Stimulated activated CD8-positive, alpha-beta memory T cell treated with anti-CD3 and anti-CD28 coated beads, Interleukin-15, amount 100 ng/mL, for 4 hours (primary cell): ENCODE measurements around the gene CPNE5.

ENCODE experiments used
- DNase-seq, 2 donors: peaks; one replicate each; pipeline ENCODE4 v3.0.0-alpha.2; 2020; ENCODE audit warnings: low read depth in 2 of 2

Gene CPNE5

DNA sequence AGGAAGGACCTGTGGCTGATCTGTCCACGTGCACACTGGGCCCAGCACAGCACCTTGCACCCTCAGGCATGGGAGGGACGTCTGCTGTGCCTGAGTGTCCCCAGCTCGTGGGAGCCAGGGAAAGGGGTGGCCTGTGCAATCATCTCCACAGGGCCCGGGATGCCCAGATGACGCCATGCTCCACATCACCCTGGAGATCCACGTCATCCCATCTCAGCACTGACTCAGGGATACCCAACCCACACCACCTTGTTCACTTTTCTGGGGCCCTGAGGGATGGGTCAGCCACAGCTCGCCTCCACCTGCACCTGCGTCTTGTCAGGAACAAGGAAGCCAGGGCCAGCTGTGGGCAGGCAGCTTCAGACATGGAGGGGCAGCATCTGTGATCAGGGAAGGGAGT, 93.4 kb downstream of the CPNE5 start:
- no peak for DNase-seq

DNA sequence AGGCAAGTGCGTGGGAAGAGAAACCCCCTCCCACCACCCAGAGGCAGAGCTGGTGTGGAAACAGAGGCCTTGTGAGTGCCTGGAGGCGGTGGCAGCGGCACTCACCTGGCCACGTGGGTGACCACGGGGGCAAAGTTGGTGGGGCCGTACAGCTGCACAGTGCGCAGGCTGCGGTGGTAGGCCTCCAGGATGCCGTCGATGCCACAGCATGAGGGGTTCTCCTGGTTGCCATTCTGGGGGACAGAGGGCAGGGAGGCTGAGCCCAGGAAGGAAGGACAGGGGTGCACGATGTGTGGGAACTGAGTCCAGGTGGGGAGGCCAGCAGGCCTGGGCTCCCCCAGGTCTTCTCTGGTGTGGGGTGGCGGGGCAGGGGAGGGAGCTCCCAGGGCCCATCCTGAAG, 94.0 kb downstream of the CPNE5 start:
- no peak for DNase-seq

DNA sequence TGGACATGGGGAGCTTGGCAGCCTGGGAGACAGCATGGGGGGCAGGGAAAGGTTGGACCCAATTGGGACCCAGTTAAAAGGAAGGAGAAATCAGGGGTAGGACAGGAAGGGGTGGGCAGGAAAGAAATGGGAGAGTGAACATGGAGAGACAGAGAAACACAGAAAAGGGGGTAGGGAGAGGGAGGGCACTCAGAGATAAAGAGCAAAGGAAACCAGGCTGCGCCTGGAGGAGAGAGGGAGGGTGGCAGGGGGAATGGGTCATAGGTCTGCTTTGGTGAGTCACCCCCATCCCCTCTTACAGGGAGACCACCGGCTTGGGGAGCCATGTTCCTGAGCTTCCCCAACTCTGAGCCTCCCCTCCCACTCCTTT, 95.0 kb downstream of the CPNE5 start:
- DNase-seq, result no peak

DNA sequence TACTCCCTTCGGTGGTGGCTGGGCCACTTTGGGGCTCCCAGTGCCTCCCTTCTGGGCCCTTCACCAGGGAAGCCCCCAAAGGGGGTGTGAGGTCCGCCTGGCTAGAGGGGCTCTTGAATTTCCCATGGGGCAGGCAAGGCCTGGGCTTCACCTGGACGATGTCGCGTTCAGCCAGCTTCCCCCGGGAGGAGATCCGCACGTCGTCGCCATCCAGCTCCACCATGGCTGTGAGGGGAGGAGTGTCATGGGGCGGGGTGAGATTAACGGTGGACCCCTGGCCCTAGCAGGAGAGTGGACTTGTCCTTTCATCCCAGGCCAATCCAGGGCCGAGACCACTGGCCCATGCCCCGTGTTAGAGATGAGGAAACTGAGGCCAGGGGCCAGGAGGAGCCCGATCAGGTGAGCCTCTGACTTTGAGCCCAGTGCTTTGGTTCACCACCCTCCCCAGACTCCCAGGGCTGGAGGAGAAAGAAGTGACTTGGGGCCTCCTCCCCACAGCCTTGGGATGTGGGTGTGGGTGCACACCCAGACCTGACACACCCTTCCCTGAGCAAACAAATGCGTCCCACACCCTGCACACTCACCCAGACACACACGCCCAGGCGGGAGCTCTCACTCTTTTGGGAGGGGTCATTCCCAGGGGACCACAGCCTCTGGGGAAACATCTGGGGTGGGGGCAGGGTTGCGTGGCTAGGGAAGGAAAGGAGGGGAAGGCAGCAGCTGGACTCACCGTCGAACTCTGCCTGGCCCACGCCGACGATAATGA, 95.5 kb downstream of the CPNE5 start:
- DNase-seq, result no peak

DNA sequence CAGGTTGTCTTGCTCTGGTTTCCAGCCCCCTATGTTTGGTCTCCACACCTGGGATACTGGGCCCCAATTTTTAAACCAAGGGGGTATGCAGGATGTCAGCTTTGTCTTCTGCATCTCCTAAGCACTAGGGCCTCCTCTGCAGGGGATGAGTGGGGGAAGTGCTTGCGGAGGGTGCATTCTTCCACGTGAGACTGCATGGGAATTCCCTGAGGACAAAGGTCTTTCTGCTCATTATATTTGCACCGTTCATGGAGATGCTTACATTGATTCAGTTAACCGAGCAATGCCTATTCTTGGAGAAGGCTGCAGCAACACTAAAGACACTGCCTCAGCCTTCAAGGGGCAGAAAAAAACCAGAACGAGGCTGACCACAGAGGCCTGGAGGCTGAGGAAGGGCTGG, 96.2 kb downstream of the CPNE5 start:
- no peak for DNase-seq

DNA sequence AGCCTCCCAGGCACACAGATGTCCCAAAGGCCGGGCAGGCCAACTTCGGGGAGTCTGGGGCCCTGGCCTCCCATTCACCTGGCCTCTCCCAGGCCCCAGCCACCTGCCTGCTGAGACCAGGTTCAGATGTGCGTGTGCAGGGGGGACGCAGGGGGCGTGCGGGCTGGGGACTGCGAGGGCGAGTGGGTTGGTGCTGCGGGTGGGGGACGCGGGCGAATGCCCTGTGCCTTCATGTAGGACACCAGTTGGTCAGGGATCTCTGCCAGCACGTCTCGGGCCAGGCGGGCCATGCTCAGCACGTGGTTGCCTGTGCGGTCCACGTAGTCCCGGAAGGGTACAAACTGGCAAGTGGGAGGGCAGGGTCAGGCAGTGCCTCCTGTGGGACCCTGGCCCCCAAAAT, 97.1 kb downstream of the CPNE5 start:
- DNase-seq, result no peak

DNA sequence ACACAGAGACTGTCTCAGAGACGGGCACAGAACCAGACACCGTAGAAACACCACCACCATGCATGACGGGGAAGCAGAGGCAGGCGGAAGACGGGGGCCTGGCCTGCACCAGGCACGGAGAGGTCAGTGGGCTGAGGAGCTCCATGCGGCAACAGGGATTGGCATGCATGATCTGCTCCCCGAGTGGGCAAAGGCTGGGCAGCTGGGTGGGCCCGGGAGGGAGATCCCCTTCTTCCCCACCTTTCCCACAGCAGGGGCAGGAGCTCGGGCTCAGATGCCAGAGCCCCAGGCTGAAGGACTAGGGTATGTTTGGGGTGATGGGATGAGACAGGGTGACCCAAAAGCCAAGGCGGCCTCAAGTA, 98.4 kb downstream of the CPNE5 start:
- DNase-seq, result no peak

DNA sequence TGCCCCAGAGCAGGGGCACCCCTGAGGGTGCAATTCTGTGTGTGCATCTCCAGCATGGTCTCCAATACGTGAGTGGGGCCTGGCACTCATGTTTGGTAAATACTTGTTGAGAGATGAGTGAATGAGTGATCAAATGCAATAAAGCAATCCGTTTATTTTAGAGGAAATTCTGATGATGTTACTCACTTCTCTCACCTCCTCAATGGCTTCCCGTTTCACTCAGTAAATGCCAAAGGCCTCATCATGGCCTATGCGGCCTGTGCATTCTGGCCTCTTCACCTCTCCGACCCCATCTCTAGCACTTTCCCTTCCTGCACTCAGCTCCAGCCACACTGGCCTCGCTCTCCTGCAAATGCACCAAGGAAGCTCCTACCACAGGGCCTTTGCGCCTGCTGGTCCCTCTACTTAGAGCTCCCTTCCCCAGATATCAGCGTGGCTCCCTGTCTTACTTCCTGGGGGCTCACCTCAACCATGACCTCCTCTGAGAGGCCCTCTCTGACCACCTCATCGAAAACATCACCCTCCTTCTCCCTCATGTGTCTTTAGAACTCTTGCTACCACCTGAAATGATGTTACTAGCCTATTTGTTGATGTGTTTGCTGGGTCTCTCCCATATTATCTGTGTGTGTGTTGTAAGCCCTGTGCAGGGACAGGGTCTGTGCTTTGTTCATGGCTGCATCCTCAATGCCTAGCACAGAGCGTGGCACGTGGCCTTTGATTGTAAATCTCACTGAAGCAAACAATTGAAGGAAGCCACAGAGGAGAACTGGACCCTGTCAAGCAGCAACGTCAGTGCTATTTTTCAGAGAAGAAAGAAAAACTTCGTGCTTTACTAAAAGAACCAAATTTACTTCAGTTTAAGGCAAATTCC, 99.1 kb downstream of the CPNE5 start:
- DNase-seq, result no peak

DNA sequence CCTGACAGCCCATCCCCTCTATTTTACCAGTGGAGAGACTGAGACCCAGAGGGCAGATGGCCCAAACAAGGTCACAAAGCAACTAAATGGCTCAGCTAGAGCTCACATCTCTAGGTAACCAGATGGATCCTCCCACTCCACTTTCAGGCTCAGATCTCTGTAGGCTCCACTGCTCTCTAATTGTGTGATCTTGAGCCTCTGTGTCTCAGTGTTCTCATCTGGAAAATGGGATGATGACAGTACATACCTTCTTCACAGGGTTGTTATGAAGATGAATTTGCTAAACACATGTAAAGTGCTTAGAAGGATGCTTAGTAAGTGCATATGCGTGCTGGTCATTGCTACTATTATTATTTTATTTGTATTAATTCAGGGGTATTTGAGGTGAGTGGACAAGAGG, 101.1 kb downstream of the CPNE5 start:
- DNase-seq, result no peak

DNA sequence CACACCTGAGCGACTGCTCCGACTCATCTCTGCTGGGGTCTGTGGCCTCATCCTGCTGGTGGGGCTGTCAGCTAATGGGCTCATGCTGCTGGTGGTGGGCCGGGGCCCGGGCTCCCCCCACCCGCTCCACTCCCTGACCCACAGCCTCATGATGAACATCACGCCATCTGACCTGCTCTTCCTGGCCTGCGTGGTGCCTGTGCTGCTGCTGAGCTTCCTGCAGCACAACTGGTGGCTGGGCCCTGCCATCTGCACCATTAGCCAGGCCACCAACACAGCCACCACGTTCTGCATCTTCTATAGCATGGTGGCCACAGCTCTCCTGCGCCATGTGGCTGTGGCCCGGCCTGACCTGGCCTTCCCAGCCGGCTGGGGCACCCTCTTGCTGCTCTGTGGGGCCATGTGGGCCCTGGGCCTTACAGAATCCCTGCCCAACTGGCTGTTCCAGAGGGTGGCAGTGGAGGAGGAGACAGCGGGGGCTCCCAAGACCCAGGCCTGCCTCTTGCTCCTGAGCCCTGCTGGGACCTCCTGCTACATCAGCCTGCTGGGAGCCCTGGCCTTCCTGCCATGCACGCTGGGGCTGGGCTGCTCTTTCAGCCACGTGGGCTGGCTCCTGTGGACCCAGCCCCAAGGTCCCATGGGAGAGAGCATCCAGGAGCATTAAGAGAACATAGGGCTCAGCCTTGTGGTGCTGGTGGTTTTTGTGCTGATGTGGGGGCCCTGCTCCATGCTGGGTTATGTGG, 102.0 kb downstream of the CPNE5 start:
- DNase-seq, result no peak

DNA sequence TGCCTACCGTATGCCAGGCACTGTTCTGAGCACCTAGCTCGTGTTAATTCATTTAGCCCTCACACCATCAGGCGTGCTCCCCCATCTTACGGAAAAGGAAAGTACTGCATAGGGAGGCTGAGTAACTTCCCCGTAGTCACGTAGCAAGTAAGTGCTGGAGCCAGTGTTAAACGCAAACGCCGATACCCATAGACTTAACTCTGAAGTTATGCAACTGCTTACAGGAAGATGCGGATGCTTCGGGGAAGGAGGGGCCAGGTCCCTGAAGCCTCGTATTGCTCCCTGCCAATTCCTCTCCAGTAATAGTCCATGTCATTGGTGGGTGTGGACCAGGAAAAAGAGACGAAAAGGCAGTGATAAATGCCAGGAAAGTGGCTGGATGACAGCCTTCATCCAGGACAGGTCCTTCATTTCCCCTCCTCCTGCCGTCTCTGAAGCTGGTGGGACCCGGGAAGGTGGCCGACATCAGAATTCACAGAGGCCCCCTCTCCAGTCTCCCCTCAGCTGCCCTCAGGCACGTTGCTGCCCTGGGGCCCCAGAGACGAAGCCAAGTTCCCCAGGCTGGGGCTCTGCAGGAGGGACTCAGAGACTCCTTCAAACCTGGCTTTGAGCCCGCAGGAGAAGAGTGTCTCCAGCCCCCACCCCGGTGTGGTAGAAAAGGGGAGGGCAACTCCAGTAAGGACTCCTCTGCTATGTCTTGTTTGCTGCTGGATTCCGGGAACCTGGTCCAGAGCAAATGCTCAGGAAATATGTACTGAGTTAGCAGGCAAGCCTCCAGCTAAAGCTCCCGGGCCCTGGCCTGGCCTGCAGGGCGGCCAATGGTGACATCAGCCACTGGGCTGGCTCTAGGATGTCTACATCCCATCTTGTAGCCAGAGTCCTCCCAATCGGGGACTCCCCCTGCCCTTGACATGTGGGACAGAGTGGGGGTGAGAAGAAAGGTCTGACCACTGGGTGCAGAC, 103.9 kb downstream of the CPNE5 start:
- DNase-seq, result no peak

DNA sequence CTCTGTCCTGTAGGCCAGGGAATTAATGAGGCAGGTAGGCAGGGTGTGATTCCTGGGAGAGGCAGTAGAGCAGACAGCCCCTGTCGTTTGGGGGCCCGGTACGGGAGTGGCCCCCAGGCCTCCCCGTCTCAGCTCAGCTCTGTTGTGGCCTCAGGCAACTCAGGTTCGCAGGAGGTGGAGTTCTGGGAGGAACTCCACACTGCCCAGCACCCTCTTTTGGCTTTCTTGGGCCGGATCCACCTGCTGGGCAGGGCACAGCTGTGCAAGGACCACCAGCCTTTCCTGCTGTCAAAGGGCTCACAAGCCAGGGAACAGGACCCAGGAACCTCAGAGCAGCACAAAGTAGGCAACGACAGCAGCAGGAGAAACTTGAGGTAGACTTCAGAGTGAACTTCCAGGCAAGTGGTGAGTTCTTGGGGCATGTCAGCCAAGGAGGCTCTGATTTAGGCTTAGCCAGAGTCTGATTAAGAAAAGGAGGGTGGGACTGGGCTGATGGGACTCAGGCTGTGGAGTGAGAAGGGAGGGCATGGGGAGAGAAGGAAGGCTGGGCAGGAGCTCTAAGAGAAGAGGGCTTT, 104.7 kb downstream of the CPNE5 start:
- no peak for DNase-seq

DNA sequence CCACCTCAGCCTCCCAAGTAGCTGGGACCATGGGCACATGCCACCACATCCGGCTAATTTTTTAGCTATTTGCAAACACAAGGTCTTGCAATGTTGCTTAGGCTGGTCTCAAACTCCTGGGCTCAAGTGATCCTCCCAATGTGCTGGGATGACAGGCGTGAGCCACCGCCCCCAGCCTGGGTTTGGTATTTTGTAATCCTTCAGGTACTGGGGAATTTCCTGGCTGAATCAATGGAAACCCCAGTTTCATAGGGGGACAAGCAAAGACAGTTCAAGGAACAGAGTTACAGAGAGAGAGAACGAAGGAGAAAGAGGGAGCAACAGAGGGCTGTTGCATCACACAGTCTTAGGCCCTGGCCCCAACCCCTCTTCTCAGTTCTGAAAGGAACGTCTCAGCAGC, 105.9 kb downstream of the CPNE5 start:
- DNase-seq, result no peak

DNA sequence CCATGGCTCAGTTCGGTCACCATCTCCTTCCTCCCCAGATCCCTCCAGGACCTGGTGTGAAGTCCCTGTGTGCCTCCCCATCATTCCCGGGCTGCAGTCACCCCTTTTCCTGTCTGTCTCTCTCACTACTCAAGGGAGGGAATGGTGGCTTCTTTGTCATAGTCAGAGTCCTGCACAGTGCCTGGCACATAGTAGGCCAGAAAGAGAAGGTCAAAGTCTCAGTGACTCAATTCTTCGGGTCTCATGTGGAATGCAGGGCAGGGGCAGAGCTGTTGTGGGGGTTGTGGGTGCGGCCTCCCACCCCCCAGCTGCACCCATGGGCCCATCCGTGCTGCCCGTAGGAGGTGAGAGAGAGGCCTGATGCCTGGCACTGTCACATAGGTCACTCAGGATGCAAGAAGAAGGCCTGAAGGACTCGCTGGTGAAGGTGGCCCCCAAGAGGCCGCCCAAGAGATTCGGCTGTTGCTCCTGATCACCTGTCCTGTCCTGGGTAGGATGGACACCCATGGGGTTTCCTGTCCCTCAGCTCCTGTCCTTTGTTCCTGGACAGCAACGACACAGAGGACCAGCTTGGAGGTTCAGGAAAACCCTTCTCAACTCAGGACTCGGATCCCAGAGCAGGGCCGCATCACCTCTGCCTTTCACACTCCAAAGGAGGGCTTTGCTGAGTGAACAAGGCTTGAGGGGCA, 107.5 kb downstream of the CPNE5 start:
- no peak for DNase-seq

DNA sequence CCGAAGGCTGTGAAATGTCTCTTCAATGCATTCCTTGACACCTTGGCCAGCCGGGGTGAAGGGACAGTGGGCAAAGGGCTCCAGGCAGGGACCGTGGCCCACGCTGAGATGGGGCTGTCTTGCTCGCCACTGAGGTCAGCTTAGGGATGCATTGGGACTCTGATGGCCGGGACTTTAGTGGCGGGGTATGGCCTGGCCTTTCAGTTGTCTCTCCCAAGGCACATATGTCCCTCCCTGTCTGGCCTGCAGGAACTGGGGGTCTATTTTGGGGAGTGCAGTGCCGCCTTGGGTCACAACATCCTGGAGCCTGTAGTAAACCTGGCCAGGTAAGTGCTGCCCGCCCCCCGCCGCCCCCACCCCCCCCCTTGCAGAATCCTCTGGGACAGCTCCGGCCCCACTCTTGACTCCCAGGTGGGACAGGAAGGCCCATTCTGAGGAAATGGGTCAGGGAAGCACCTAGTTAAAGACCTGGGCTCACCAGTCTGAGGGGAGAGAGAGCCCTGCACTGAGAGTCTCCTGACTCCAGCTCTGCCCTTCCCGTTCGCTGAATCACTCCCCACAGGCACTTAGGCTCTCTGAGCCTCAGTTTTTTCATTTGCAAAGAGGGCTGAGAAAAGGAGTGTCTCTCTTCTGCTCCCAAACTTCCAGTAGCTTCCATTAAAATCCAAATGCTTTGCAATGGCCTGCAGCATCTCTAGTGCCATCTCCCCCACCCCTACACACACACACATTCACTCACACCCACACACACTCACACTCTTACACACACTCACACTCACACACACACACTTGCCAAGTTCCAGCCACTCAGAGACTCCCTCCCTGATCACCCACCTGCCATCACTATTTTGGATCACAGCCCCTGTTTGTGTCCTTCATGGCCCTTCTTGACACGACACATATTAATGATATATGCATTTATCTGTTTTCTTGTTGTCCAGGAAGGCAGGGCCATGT, 108.5 kb downstream of the CPNE5 start:
- no peak for DNase-seq

DNA sequence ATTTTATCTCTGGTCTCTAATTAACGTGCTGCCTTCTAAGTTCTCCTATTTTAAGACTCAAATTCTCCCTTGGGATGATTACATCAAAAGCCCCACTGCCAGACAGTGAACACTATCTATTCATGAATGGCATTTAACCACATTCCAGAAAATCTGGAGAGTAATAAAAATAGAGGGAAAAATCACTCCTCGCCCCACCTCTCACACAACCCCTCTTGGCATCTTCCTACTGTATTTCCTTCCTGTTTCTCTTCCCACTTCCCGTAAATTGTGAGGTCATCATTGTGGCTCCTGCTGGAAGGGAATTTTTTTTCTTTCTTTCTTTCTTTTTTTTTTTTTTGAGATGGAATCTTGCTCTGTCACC, 110.1 kb downstream of the CPNE5 start:
- DNase-seq, result no peak

DNA sequence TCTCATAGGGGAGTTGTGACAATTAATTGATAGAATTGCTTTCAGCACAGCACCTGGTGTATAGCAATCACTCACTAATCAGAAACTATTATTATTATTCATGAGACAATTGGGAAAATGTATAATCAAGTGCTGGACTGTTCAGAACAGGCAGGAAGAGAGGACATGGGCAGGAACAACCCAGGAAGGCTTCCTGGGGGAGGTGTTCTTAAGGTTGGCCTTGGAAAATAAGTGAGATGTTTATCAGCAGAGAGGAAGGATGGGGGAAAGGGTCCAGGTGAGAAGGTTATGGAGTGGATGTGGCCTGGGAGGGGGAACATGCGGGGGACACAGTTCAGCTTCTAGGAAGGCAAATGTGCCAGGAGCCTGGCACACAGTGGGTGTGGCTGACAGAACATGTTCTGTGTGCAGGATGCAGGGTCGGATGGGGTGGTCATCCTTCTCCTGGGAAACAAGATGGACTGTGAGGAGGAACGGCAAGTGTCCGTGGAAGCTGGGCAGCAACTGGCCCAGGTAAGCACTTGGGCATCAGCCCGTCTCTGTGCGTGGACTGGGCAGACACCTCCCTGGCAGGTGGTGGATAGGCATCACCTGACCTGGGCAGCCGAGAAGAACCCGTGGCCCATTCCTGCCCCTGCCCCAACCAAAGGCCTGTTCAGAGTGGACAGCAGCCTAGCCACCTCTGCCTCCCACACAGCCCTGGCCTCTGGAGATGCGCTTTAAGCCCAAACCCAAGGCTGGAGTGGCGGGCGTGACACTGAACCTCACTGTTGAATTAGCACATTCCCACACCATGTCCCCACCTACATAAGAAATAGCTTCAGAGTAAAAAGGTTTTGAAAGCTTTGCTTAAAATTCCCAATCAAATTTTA, 110.7 kb downstream of the CPNE5 start:
- DNase-seq, result no peak

DNA sequence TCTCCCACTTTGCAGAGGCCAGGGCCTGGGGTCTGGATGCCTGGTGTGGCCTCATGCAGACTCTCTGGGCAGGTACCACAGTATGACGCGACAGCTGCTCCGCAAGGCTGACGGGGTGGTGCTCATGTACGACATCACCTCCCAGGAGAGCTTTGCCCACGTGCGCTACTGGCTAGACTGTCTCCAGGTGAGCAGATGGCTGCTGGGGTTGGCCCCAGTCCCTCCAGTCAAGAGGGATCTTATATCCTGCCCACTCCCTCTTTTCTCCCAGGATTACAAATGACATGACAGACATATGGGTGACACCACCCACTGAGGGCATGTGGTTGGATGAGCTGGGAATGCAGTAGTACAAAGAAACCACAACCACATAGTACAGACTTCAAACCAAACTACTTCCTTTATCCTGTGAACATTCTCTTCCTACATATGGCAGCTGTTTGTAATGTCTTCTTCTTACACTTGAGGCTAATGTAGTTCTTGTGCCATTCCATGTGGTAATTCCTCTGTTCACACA, 111.7 kb downstream of the CPNE5 start:
- no peak for DNase-seq
